HEK293 (cell line): ENCODE measurements around the gene MVB12B.
A peak's percentile ranks its signal among the peaks of the same experiment; 100 is the strongest.

ENCODE experiments used
- CTCF ChIA-PET: fragments of 350-600 bp; formaldehyde crosslinking; extraction: SDS; loops from one replicate; lab custom pipeline; 2021; ENCODE audit warnings: antibody characterized with exemption; lab: Yijun Ruan, JAX
- POLR2A ChIA-PET: fragments of 300-600 bp; formaldehyde crosslinking; extraction: SDS; loops from one replicate; lab custom pipeline; 2020; ENCODE audit warnings: antibody characterized with exemption, inconsistent platforms; lab: Yijun Ruan, JAX
- H3K27ac ChIP-seq: fragments of 200-500 bp; sonication (Bioruptor generic); 2 replicates; pipeline ENCODE4 v1.5.1; 2014; ENCODE audit warnings: low read depth, low read length, control low read depth, inconsistent platforms; ENCODE audit errors: extremely low read depth
- H3K36me3 ChIP-seq, 2 experiments: fragments of 200-500 bp in 1 of 2; sonication (Bioruptor generic) in 1 of 2; 1 replicate in 1 of 2; 2 replicates in 1 of 2; pipeline ENCODE4 v1.5.1; 2014 to 2017; ENCODE audit warnings: inconsistent platforms in 2 of 2, low read length in 2 of 2; ENCODE audit not compliant: control insufficient read depth in 2 of 2, insufficient read depth in 1 of 2
- H3K4me1 ChIP-seq: fragments of 200-500 bp; sonication (Bioruptor generic); 2 replicates; pipeline ENCODE4 v1.5.1; 2014; ENCODE audit warnings: mild to moderate bottlenecking, low read length, inconsistent platforms; ENCODE audit not compliant: control insufficient read depth, insufficient read depth
- H3K4me3 ChIP-seq: 2 replicates; pipeline ENCODE4 v1.5.1; 2011; ENCODE audit warnings: low read depth, mild to moderate bottlenecking, control low read depth, low read length, moderate library complexity
- H3K9me3 ChIP-seq: fragments of 200-500 bp; sonication (Bioruptor generic); 2 replicates; pipeline ENCODE4 v1.5.1; 2014; ENCODE audit warnings: low read depth, low read length, inconsistent platforms; ENCODE audit not compliant: control insufficient read depth, insufficient read depth
- HOXD13 ChIP-seq: sonication (generic); formaldehyde crosslinking; IDR thresholded peaks from 2 replicates; pipeline ENCODE4 v1.8.0; 2022; ENCODE audit warnings: missing genetic modification reagents, borderline replicate concordance
- PBX3 ChIP-seq: sonication (generic); formaldehyde crosslinking; IDR thresholded peaks from 2 replicates; pipeline ENCODE4 v1.8.1; 2022; ENCODE audit warnings: mild to moderate bottlenecking, moderate library complexity, missing genetic modification reagents
- PRDM4 ChIP-seq: fragments of 450-650 bp; formaldehyde crosslinking; IDR thresholded peaks from 2 replicates; pipeline ENCODE4 v1.5.1; 2017; ENCODE audit warnings: missing biosample characterization, missing genetic modification characterization
- SP7 ChIP-seq: fragments of 450-650 bp; formaldehyde crosslinking; IDR thresholded peaks from 2 replicates; pipeline ENCODE4 v1.5.1; 2016; ENCODE audit warnings: missing biosample characterization, missing genetic modification characterization
- ZBTB21 ChIP-seq: fragments of 450-650 bp; formaldehyde crosslinking; IDR thresholded peaks from 2 replicates; pipeline ENCODE4 v1.5.1; 2017; ENCODE audit warnings: missing biosample characterization, missing genetic modification characterization
- ZBTB8A ChIP-seq: fragments of 450-650 bp; formaldehyde crosslinking; IDR thresholded peaks from 2 replicates; pipeline ENCODE4 v1.5.1; 2016; ENCODE audit warnings: missing biosample characterization, missing genetic modification characterization
- ZNF184 ChIP-seq: fragments of 450-650 bp; IDR thresholded peaks from 2 replicates; pipeline ENCODE4 v1.5.1; 2018; ENCODE audit warnings: missing biosample characterization, mild to moderate bottlenecking, missing genetic modification characterization
- ZNF211 ChIP-seq: fragments of 450-650 bp; formaldehyde crosslinking; IDR thresholded peaks from 2 replicates; pipeline ENCODE4 v1.5.1; 2016; ENCODE audit warnings: low read depth, missing biosample characterization, missing genetic modification characterization
- ZNF48 ChIP-seq: fragments of 450-650 bp; formaldehyde crosslinking; IDR thresholded peaks from 2 replicates; pipeline ENCODE4 v1.5.1; 2016; ENCODE audit warnings: missing biosample characterization, missing genetic modification characterization
- ZNF558 ChIP-seq: fragments of 450-650 bp; formaldehyde crosslinking; IDR thresholded peaks from 2 replicates; pipeline ENCODE4 v1.5.1; 2016; ENCODE audit warnings: missing biosample characterization, missing genetic modification characterization
- ZNF580 ChIP-seq: fragments of 450-650 bp; formaldehyde crosslinking; IDR thresholded peaks from 2 replicates; pipeline ENCODE4 v1.5.1; 2016; ENCODE audit warnings: missing biosample characterization, missing genetic modification characterization
- ZNF626 ChIP-seq: fragments of 450-650 bp; sonication (Bioruptor Pico); formaldehyde crosslinking; IDR thresholded peaks from 2 replicates; pipeline ENCODE4 v1.5.1; 2018; ENCODE audit warnings: missing biosample characterization, missing genetic modification characterization, inconsistent platforms
- ZNF777 ChIP-seq: fragments of 450-650 bp; formaldehyde crosslinking; IDR thresholded peaks from 2 replicates; pipeline ENCODE4 v1.5.1; 2017; ENCODE audit warnings: missing biosample characterization, missing genetic modification characterization, borderline replicate concordance
- TF ChIP-seq, protein P1 (sequence below): fragments of 450-650 bp; formaldehyde crosslinking; IDR thresholded peaks from 2 replicates; pipeline ENCODE4 v1.5.1; 2016; ENCODE audit warnings: missing biosample characterization, missing genetic modification characterization
- TF ChIP-seq, protein P2 (sequence below): fragments of 450-650 bp; formaldehyde crosslinking; IDR thresholded peaks from 2 replicates; pipeline ENCODE4 v1.5.1; 2016; ENCODE audit warnings: missing biosample characterization, missing genetic modification characterization

The MVB12B gene

GRCh38 chr9:126472198-126472947 lies 145.7 kb downstream of the MVB12B start:
- no peaks in the 10 kb centered on the region for H3K9me3 ChIP-seq
- ChIA-PET POLR2A (no interaction called here), CTCF (interaction anchor here (0.6 to 1.9 kb wide), 7 partner anchors 13 to 1065 kb away, joined by 3 to 8 read pairs (median 3); no protein-coding TSS in a partner anchor)
- TF ChIP-seq ZBTB21 (tag by site-specific recombination) (no peak), SP7 (tag by site-specific recombination) (peak; percentile 69), PRDM4 (tag by site-specific recombination) (no peak)
- TF ChIP-seq, protein P1, sequence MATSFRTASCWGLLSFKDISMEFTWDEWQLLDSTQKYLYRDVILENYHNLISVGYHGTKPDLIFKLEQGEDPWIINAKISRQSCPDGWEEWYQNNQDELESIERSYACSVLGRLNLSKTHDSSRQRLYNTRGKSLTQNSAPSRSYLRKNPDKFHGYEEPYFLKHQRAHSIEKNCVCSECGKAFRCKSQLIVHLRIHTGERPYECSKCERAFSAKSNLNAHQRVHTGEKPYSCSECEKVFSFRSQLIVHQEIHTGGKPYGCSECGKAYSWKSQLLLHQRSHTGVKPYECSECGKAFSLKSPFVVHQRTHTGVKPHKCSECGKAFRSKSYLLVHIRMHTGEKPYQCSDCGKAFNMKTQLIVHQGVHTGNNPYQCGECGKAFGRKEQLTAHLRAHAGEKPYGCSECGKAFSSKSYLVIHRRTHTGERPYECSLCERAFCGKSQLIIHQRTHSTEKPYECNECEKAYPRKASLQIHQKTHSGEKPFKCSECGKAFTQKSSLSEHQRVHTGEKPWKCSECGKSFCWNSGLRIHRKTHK (tag by site-specific recombination) = no peak
- no peaks in the 10 kb centered on the region for H3K4me1 ChIP-seq
- H3K27ac ChIP-seq = no peak overlapping the region
- H3K36me3 ChIP-seq = peaks cover 0 to 3% of the 10 kb centered on the region in 2 experiments; a peak in 1 of 3 replicates
- no peak overlapping the region for H3K4me3 ChIP-seq

GRCh38 chr9:126472948-126473298 lies 146.3 kb downstream of the MVB12B start:
- Histone ChIP-seq H3K27ac (no peak overlapping the region), H3K36me3 (peaks cover 0 to 3% of the 10 kb centered on the region in 2 experiments; a peak in 1 of 3 replicates), H3K4me1 (no peaks in the 10 kb centered on the region), H3K4me3 (no peak overlapping the region)
- ChIA-PET POLR2A (no interaction called here), CTCF (interaction anchor here (0.6 to 1.9 kb wide), 4 partner anchors 18 to 74 kb away, joined by 3 to 8 read pairs (median 5); no protein-coding TSS in a partner anchor)
- TF ChIP-seq ZNF777 (tag by site-specific recombination) (no peak), ZNF48 (tag by site-specific recombination) (no peak), ZNF626 (tag by site-specific recombination) (no peak), ZNF211 (no peak), HOXD13 (no peak), ZBTB8A (no peak), PBX3 (no peak), ZNF580 (tag by site-specific recombination) (no peak), ZNF558 (tag by site-specific recombination) (no peak), ZNF184 (tag by site-specific recombination) (no peak)
- TF ChIP-seq, protein P2, sequence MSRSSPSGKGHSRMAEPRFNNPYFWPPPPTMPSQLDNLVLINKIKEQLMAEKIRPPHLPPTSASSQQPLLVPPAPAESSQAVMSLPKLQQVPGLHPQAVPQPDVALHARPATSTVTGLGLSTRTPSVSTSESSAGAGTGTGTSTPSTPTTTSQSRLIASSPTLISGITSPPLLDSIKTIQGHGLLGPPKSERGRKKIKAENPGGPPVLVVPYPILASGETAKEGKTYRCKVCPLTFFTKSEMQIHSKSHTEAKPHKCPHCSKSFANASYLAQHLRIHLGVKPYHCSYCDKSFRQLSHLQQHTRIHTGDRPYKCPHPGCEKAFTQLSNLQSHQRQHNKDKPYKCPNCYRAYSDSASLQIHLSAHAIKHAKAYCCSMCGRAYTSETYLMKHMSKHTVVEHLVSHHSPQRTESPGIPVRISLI = no peak
- TF ChIP-seq, all 188 proteins: peak for 0
- H3K9me3 ChIP-seq = no peaks in the 10 kb centered on the region
